Activated CD8-positive, alpha-beta memory T cell treated with anti-CD3 and anti-CD28 coated beads, Interleukin-2, amount 50 U/mL, for 24 hours (primary cell): ENCODE data around the gene TRIM61.
A peak's percentile ranks its signal among the peaks of the same experiment; 100 is the strongest.
"Not testable (repeated sequence)": the region's sequence is repeated elsewhere in the genome, so short reads cannot be mapped to it uniquely, and the experiment has no call there.

Experiments used
- DNase-seq: peaks from one replicate; pipeline ENCODE4 v3.0.0-alpha.2; 2020; ENCODE audit errors: extremely low read depth

TRIM61 gene

GRCh38 chr4:164956766-164957643 lies 20.5 kb downstream of the TRIM61 start:
- DNase-seq = peak; percentile 39

DNA sequence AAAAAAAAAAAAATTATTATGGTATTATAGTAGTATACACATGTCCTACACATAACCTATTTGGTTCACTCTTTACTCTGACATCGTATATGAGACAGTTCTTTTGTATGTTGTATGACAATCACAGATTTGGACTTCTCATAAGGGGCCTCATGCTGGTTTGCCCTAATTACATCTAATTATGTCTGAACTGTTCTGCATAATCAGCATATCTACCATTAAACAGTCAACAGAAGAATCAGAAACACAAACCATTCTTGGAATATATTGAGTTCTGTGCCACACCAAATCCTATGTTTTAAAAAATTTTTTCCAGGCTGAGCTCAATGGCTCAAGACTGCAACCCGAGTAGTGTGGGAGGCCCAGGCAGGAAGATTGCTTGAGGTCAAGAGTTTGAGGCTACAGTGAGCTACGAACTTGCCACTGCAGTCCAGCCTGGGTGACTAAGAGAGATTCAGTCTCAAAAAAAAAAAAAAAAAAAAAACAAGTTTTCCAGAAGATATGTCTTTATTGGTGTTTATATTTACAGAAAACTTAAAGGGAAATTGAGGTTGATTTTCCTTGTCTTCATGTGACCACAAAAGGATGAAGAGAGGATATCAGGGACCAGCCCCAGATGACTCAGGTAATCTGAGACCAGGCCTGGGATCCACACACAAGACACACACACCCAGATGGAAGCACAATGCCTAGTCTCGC lies 22.2 kb downstream of the TRIM61 start:
- DNase-seq = no peak

- DNase-seq = no peak
Measured at GRCh38 chr4:164952551-164952950, 24.9 kb downstream of the TRIM61 start.

- DNase-seq = no peak
Measured at GRCh38 chr4:164949448-164950143, 27.9 kb downstream of the TRIM61 start.

DNA sequence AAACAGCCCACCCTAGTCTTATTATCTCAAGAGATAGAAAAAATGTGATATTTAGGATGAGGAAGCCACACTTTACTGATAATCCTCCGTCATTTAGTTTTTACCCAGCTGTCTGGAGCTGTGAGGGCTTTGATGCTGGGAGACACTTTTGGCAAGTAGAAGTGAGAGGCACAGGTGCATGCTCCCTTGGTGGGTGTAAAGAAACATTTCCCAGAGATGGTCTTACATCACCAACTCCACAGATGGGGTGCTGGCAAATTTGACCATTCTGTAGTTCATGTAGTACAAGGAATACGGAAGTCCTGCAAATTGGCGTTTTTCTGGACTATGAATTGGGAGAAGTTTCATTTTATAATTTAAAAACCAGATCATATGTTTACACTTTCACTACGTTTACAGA lies 28.5 kb downstream of the TRIM61 start:
- DNase-seq = no peak

DNA sequence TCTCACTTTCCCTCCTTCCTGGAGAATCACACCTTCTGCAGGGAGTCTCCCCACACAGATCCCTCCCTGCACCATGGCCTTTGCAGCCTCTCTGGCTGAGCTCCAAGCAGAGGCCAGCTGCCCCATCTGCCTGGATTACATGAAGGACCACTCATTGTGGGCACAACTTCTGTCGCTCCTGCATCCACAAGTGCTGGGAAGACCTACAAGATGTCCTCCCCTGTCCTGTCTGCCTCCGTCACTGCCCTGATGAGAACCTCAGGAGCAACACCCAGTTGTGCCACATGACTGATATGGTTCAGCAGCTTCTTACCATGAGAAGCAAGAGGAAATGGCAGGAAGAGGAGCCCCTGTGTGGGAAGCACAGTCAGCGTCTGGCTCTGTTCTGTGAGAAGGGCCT lies 29.5 kb downstream of the TRIM61 start:
- not testable (repeated sequence) for DNase-seq

- no peak for DNase-seq
Measured at GRCh38 chr4:164946810-164947209, 30.6 kb downstream of the TRIM61 start.

- DNase-seq = no peak
Measured at GRCh38 chr4:164945146-164945545, 32.3 kb downstream of the TRIM61 start.

GRCh38 chr4:164943192-164943591 lies 34.3 kb downstream of the TRIM61 start:
- no peak for DNase-seq

DNA sequence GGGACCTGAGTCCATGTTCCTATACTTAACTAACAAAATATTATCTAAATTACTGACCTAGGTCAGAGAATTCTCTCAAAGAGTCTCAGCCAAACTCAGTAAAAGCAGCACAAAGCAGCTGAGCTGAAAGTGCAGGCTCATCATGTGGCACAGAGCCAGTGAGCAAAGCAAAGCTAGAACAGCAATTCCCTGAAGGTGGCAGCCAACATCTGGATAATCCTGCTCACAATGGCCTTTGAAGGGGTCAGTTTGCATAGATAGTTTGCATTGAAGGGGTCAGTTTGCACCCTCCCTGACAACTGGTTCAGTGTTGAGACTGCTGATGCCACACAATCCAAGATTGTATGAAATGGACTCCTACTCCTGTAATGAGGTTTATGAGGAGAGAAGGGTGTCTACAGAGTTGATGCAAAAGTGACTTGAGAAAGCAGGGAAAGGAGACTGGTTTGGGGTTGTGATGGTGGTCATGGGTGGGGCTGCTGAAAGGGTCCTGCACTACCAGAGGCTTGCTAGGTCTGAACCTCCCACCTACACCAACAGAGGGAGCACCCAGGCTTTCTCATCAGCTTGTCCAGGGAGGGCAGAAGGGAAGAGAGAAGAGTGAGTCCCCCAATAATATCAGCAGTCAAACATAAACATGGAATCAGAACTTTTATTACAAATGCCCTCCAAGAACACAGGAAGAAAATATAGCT lies 39.7 kb downstream of the TRIM61 start:
- DNase-seq = no peak

DNA sequence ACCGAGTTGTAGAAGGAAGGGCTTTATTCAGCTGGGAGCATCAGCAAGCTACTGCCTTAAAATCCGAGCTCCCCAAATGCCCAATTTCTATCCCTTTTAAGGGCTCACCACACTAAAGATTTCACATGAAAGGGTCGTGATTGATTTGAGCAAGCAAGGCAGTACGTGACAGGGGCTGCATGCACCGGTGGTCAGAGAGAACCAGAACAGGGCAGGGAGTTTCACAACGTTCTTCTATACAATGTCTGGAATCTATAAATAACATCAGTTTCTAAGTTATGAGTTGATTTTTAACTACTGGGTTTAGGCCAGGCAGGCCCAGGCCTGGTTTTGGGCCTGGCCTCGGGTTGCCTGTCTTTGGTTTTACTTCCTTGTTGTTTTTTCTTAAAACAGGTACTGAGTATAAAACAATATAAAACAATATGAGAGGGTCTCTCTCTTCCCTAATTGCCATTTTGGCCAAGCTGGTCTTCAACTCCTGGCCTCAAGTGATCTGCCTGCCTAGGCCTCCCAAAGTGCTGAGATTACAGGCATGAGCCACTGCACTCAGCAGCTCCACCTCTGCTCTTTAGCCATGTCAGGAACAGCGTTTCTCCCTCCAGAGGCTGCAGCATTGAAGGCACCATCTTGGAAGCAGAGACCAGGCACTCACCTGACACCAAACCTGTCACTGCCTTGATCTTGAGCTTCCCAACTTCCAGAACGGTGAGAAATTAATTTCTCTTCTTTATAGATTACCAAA lies 41.4 kb downstream of the TRIM61 start:
- not testable (repeated sequence) for DNase-seq

GRCh38 chr4:164935363-164935762 lies 42.1 kb downstream of the TRIM61 start:
- DNase-seq = no peak

GRCh38 chr4:164933244-164933643 lies 44.2 kb downstream of the TRIM61 start:
- DNase-seq = no peak

DNA sequence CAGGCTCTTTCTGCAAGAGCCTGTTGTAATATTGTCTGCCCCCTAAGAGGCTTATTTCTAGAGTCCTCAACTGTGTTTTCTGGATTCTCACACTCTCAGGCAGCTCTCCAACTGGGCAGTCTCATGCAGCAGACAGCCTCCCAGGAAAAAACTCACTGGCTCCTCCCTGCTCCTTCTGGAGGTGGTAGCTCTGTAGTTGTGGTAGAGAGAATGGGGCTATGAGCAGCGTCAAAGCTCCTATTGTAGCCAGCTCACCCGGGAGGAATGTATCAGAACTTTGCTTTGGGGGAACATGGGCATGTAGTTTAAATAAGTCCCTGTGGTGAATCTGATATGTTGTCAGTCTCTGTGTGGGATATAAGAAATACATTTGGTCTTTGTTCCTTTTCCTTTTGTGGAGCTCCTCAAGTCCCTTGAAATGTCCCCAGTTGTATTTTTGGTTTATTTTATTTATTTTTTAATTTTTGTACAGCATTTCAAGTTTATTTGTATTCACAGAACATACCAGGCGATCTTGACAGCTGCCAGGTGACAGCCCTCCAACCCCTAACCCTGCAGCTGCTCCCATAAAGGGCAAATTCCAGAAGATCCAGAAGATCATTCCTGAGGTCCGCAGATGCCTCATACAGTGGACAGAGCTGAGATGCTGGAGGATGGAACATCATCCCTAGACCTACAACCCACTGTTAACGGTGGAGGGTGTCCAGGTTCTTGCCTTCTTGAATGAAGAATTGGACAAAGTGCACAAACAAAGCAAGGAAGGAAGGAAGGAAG lies 45.7 kb downstream of the TRIM61 start:
- no peak for DNase-seq

GRCh38 chr4:164930647-164931046 lies 46.8 kb downstream of the TRIM61 start:
- DNase-seq = no peak

DNA sequence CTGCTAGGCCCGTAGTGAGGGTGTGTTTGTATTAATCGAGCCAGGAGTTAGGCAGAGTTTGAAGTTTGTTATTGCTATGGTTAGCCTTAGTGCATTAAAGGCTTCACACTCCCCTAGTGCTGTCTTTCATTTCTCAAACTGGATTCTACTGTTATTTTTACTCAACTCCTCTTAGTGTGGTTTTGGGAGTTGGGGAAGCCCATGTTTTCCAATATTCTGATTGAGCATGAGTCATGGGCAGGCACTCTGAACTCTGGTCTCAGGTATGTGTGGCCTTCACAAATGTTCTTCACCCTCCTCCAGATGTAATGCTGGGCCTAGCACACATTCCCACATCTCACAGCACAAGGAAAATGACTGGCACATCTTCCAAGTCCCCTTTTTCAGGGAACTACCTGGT lies 50.4 kb downstream of the TRIM61 start:
- DNase-seq = not testable (repeated sequence)

GRCh38 chr4:164926301-164926700 lies 51.2 kb downstream of the TRIM61 start:
- no peak for DNase-seq

DNA sequence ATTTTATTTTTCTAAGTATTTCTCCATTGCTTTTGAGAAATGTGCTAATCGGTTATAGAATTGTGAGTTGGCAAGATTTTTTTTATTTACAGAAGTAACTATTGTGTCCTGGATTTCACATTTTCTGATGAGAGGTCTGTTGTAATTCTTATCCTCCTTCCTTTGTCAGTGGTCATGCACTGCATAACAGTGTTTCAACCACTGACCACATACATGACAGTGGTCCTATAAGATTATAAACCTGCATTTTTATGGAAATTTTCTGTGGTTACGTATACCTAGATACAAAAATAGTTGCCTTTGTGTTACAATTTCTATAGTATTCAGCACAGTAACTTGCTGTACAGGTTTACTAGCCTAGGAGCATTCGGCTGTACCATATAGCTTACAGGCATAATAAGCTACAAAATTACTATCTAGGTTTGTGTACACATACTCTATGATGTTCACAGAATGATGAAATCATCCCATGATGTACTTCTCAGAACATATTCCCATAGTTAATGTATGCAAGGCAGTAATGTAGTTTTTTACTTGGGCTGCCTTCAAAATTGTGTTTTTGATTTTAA lies 52.7 kb downstream of the TRIM61 start:
- DNase-seq = no peak

DNA sequence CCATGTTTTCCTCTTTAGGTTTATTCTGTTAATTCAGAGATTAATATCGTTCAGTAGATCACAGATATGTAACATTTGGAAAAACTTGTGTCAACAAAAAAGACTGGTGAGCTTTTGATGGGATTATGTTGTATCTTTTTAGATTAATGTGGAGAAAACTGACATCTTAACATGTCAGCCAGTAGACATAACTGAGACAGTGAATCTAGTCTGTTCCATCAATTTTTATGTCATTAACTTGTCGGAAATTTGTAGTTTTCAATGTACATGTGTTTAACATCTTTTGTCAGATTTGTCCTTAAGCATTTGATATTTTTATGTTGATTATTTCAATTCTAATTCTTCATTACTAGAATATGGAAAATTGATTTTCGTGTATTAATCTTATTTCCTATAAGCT lies 58.5 kb downstream of the TRIM61 start:
- DNase-seq = no peak
